Epithelial cell of esophagus (primary cell): Measurements from ENCODE around the gene PTCHD4.

Experiments
- DNase-seq: peaks from one replicate; pipeline ENCODE4 v3.0.0; 2010; ENCODE audit warnings: low read depth
- H3K4me3 ChIP-seq: 2 replicates; pipeline ENCODE4 v1.5.1; 2011; ENCODE audit warnings: mild to moderate bottlenecking, low read length, control low read depth
- CTCF ChIP-seq: IDR thresholded peaks from 2 replicates; pipeline ENCODE4 v1.5.1; 2011; ENCODE audit warnings: low read depth, mild to moderate bottlenecking, low read length, control low read depth, inconsistent platforms; ENCODE audit not compliant: insufficient read depth; ENCODE audit errors: missing control alignments

PTCHD4 gene

DNA sequence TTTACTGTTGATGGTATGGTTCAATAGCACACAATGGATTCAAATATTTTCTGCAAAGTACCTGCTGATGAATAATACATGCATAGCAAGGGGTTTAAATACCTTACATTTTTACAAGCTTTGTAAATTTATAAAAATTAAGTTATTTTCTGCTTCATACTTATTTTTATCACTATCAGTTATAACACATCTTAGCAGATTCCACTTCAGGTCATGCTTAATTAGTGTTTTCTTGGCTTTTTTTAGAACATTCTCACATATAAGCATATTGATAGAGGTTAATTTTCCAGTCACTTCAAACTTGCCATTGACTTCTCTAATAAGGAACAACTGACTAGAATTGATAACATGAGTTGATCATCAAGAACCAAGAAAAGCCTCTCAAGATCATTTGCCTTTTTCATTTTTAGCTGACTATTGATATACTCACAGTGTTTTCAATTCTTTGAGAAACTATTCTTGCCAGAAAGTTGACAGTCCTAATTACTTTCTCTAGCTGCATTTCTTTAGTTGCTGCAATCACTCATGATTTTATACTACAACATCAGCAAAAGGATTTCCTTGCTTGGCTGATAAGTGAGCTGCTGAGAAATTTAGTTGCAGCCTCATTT is 25.8 kb downstream of the PTCHD4 start:
- no peak overlapping the region for H3K4me3 ChIP-seq
- no peak for DNase-seq
- no peak for TF ChIP-seq CTCF

GRCh38 chr6:48084201-48084600 is 26.8 kb downstream of the PTCHD4 start:
- TF ChIP-seq CTCF, result no peak
- no peak overlapping the region for H3K4me3 ChIP-seq
- no peak for DNase-seq

DNA sequence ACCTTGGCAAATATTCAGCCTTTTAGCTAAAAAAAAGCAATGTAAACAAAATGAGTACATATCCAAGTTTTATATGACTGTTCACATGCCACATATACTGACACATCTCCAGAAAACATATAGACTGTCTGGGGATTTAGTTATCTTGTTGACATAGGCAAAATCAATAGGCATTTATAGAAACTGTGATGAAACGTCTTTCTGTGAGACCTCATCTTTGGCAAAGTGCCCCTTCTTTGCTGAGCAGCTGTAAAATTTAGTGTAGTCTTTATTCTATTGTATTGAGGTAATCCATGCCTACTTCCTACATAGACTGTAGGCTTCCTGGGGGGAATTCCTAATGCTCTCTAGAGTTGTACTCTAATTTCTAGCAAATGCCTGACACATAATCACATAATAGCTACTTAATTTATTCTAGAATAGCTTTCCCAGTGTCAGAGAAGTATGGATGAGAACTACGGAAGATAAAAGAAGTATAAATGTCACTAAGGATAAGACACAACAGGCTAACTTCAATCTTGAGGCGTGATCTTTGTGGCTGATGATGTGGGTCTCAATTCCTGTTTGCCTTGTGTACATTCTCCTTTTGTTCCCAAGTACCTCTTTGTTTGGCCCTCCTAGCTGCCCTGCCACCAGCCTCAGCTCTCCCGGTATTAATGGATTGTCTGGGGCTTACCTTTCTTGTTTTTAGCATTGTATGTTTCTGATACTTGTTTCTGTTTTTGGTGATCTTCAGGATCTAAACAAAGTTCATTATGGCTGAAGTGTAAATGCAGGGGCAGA is 30.6 kb downstream of the PTCHD4 start:
- no peak overlapping the region for H3K4me3 ChIP-seq
- DNase-seq, result peak; percentile 62
- TF ChIP-seq CTCF, result no peak

GRCh38 chr6:48078120-48078519 is 32.9 kb downstream of the PTCHD4 start:
- DNase-seq, result peak; percentile 83
- H3K4me3 ChIP-seq, result no peak overlapping the region
- TF ChIP-seq CTCF, result no peak

DNA sequence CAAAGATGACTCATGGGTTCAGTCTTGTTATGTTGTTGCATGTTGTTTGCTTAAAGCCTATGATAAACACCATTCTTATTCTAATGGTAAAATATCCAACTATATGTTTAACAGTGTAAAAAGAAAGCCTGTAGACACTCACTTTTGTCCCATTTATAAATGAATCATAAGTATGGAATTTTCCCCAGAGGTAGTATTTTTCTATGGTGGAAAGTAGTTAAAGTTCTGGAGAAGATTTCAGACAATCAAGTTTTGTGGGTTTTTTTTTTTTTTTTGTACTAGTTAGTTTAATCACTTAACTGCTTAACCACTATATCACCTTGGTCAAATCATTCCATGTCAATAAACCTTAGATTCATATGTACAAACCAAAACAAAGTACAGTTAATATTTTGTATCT is 35.8 kb downstream of the PTCHD4 start:
- no peak for TF ChIP-seq CTCF
- peak; percentile 16 for DNase-seq
- H3K4me3 ChIP-seq, result no peak overlapping the region

GRCh38 chr6:48073976-48074767 is 36.8 kb downstream of the PTCHD4 start:
- no peak overlapping the region for H3K4me3 ChIP-seq
- no peak for TF ChIP-seq CTCF
- no peak for DNase-seq

- no peak for TF ChIP-seq CTCF
- no peak for DNase-seq
- H3K4me3 ChIP-seq, result no peak overlapping the region
Measured at GRCh38 chr6:48071833-48072232, 39.2 kb downstream of the PTCHD4 start.
